GM19455 (cell line): ENCODE measurements around the gene APOF.
A peak's percentile ranks its signal among the peaks of the same experiment; 100 is the strongest.
"Not testable (repeated sequence)": the region's sequence is repeated elsewhere in the genome, so short reads cannot be mapped to it uniquely, and the experiment has no call there.

ENCODE experiments used
- ATAC-seq: cut with Tn5 transposase; IDR thresholded peaks from one replicate; pipeline ENCODE4 v1.9.1; 2021; ENCODE audit not compliant: unreplicated experiment

Gene APOF

DNA sequence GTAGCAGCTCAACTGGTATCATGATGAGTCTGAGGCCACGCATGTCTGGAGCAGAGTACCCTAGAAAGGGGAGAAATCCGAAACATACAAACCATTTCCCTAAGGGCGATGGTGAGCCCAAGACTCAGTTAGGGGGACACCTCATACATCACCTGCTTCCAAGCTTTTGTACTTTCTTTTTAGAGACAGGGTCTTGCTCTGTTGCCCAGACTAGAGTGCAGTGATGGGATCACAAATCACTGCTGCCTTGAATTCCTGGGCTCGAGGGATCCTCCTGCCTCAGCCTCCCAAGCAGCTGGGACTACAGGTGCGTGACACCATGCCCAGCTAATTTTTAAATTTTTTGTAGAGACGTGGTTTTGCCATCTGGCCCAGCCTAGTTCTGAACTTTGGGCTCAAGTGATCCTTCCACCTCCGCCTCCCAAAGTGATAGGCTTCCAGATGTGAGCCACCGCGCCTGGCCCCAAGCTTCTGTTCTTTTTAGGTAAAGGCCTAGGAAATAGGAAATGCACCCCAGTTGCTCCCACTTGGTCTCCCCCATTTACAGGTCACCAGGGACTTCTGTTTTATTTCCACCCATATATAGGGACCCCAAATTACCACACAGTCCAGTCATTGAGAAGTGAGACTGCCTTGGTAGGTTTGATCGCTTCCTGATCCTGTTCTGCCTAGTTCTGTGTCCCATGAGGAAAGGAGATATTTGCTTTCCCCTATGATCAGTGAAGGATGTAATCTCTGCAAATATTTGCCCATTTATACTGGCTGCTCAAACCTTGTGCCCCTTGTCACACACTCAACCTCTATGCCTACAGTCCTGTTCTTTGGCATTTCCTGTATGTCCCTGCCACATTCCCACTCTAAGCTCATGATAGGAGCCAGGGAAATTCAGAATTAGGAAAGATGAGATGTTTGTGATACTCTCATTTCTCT, at the start of gene APOF:
APOF (minus strand) TSS at position 728 of the 930 bp plus-strand sequence; CDS start at position 616, 112 bp downstream.
- no peak for ATAC-seq

GRCh38 chr12:56411781-56412639, 49.4 kb upstream of the APOF start:
- ATAC-seq, result no peak

GRCh38 chr12:56410768-56411167, 48.1 kb upstream of the APOF start:
- ATAC-seq, result no peak

DNA sequence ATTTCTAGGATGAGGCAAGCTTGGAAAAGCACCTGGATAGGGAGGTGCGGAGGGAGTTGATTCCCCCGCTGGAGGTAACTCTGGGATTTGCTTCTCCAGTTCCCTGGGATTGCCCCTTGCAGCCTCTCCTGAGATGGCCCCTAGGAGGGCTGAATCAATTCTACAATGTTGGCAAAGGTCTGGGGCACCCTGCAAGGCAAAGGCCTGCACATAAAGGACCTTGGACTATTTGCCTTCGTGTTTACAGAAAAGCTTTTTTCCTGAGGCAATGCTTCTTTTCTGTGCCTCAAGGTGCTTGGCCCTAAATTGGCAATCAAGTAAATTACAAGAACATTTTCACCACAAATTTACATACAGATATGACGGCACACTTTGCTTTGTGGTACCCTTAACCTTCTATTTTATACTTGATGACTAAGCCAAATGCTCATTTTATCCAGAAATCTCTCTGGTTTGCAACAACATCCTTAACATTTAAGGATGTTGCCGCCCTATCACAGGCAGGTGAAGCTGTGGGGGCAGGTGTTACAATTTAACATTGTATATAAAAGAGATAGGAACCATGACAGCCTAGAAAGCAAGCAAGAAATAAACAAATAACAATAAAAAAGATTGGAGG, 46.3 kb upstream of the APOF start:
- ATAC-seq, result no peak

DNA sequence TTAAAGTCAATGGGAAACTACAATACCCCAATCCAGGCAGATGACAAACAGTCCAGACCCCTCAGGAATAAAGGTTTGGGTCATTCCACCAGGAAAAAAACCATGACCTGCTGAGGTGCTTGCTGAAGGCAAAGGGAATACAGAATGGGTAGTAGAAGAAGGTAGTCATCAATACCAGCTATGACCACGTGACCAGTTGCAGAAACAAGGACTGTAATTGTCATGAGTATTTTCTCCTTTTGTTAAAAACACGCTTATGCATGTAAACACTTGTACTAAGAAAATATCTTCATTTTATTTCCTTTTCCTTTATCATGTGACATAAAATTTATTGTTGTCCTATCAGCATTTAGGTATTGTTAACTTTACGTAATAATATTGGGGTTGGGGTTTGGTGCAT, 41.6 kb upstream of the APOF start:
- not testable (repeated sequence) for ATAC-seq

- not testable (repeated sequence) for ATAC-seq
Measured at GRCh38 chr12:56401612-56402011, 39.0 kb upstream of the APOF start.

DNA sequence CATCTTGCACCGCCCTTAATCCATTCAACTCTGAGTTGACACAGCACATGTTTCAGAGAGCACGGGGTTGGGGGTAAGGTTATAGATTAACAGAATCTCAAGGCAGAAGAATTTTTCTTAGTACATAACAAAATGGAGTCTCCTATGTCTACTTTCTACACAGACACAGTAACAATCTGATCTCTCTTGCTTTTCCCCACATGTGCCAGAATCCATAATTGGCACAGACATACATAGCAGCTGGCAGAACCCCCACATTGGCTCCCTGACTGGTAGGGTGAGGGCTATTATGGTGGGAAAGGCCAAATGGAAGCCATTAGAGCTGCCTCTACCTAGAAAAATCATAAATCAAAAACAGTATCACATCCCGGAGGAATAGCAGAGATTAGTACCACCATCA, 38.5 kb upstream of the APOF start:
- not testable (repeated sequence) for ATAC-seq

DNA sequence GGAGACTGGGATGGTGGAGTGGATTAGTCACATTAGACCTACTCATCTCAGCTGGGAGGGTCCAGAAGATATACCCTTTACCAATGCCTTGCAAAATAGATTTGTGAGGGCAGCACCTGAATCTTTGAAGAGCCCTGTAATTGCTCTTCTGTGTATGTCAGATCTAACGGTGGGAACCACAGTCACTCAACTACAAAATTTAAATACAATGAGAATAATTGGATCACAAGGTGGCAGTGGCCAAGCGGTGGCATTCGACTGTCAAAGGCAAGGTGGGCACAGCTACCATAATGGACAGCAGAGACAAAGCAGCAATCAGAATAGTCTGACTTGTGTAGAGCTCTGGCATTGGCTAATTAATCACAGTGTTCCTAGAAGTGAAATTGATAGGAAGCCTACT, 36.8 kb upstream of the APOF start:
- not testable (repeated sequence) for ATAC-seq

DNA sequence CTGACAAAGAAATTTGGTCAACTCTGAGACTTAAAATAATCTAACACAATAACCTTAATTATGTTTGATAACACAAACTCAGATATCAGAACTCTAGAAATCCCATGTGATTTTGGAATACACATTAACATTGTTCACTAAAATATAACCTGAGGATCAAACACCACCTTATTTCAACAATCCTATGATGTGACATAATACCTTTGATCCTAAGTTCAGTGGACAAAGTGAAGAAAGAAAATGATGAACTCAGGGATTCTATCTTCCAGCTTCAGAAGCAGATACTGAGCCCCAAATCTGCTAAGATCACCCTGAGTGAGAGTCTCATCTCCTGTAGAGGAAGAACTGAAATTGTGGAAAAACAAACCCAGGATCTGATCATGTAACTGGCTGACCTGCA, 35.7 kb upstream of the APOF start:
- no peak for ATAC-seq

DNA sequence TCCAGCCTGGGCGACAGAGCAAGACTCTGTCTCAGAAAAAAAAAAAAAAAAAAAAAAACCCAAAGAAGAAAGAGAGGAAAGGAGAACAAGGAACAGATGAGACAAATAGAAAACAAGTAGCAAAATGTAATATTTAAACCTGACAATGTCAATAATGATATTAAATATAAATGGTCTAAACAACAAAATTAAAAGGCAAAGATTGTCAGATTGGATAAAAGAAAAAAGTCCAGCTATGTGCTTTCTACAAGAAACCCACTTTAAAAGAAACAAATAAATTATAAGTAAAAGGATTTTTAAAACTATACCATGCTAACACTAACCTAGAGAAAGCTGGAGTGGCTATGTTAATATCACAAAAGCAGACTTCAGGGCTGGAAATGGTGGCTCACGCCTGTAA, 29.7 kb upstream of the APOF start:
- ATAC-seq, result no peak

GRCh38 chr12:56391721-56392120, 29.1 kb upstream of the APOF start:
- ATAC-seq, result no peak

GRCh38 chr12:56389412-56389811, 26.8 kb upstream of the APOF start:
- no peak for ATAC-seq

DNA sequence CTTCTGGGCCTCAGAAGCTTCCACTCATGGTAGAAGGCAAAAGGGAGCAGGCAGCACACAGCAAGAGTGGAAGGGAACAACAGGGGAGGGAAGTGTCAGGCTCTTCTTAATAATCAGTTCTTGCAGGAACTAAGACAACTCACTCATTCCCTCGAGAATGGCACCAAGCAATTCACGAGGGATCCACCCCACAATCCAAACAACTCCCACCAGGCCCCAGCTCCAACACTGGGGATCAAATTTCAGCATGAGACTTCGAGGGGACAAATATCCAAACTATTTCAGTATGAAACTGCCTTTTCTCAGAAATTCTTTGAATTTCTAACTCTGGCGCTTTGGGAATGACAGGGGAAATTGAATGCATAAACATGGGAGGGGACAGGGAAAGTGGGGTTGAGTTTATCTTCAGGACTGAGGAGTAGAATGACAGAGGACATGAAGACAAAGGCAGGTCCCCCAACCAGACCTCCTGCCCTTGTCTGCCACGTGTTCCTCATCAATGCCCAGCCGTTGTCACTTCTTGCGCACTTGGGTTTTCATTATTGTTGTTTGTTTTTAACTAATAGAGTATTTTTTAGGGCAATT, 24.6 kb upstream of the APOF start:
- no peak for ATAC-seq

- no peak for ATAC-seq
Measured at GRCh38 chr12:56385873-56386272, 23.2 kb upstream of the APOF start.

GRCh38 chr12:56382611-56383010, 20.0 kb upstream of the APOF start:
- ATAC-seq, result no peak

DNA sequence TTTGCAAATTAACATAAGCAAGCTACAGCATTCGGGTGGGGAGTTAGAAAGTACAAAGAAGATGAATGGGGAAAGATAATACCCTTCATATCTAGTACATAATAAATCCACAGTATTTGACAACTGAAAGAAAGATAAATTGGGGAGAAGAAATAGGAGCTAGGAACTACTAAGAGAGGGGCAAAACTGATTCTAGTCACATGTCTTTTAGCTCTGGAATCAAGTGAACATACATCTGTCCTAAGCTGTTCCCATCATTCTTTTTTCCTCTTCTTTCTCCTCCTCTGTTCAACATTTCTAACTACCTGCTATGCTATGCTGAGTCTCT, 15.3 kb upstream of the APOF start:
- ATAC-seq, result no peak

DNA sequence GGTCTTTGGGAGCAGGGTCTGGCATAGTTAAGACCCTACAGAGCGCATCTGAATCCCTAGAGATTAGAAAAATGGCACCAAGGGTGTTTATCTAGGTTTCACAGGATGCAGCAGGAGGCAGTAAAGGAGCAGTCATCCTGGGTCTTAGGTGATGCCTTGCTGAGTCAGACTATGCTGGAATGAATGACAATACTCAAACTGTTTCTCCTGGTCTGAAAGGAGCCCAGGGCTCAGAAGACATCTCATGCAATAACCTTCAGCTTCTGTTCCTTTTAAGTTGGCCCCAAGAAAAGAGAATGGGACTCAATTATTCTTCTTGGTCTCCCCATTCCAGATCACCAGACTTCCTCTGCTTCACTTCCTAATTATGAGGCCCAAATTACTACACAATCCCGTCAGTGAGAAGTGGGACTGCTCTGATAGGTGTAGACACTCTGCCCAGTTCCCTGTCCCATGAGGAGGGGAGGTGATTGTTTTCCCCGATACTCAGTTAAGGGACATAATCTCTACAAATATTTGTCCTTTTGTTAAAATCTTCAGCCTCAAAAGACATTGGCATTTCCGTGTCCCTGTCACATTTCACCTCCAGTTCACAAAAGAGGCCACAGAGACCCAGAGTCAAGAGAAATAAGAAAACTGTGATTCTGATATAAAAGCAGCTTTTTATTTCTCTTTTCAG, 14.8 kb upstream of the APOF start:
- no peak for ATAC-seq

DNA sequence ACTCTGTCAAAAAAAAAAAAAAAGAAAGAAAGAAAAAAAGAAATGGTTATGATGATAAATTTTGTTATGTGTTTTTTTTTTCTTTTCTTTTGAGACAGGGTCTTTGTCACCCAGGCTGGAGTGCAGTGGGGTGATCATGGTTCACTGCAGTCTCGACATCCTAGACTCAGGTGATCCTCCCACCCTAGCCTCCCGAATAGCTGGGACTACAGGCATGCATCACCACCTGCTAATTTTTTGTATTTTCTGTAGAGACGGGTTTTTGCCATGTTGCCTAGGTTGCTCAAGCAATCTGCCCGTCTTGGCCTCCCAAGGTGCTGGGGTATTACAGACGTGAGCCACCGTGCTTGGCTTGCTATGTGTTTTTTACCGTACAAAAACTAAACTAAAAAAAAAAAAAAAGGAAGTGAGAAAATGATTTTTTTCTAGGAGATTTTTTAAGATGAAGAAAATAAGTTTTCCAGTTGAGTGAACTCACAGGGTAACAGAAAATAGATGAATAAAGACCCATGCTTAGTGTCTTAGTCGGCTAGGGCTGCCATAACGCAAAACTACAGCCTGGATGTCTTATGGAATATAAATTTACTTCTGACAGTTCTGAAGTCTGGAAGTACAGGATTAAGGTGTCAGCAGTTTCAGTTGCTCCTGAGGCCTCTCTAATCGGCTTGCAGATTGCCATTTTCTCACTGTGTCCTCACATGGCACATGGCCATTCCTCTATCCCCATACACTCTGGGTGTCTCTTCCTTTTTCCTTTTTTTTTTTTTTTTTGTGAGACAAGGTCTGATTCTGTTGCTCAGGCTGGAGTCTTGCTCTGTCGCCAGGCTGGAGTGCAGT, 13.2 kb upstream of the APOF start:
- peak; percentile 63 for ATAC-seq

DNA sequence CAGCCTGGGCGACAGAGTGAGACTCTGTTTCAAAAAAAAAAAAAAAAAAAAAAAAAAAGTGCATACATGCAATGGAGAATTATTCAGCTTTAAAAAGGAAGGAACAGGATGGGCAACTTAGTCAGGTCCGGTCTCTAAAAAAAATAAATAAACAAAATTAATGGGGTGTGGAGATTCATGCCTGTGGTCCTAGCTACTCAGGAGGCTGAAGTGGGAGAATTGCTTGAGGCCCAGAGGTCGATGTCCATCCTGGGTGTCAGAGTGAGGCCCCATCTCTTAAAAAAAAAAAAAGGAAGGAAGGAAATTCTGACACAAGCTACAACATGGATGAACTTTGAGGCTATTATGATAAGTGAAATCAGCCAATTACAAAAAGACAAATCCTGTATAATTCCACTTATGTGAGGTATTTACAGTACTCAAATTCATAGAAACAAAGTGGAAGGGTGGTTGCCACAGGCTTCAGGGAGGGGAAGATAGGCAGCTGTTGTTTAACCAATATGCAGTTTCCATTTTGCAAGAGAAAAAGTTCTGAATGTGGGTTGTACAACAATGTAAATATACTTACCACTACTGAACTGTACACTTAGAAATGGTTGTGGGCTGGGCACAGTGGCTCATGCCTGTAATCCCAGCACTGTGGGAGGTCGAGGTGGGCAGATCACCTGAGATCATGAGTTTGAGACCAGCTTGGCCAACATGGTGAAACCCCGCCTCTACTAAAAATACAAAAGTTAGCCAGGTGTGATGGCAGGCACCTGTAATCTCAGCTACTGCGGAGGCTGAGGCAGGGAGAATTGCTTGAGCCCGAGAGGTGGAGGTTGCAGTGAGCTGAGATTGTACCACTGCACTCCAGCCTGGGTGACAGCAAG, 12.3 kb upstream of the APOF start:
- ATAC-seq, result no peak
